H9 (cell line): ENCODE results near the gene DHX36. TPM values are rescaled to one million over a fixed set of nuclear protein-coding genes. Genes with fewer than 3 reads are reported as not detected.

Source experiments
- DNase-seq: peaks from one replicate; pipeline ENCODE4 v3.0.0-alpha.2; 2017
- H2AFZ ChIP-seq: one replicate; pipeline ENCODE4 v1.6.1; 2013; ENCODE audit warnings: mild to moderate bottlenecking, low read length, control low read depth, moderate library complexity
- H2AK5ac ChIP-seq: 2 replicates; pipeline ENCODE4 v1.6.1; 2013; ENCODE audit warnings: low read length, control low read depth, mixed read lengths; ENCODE audit not compliant: insufficient read length
- H2BK120ac ChIP-seq: one replicate; pipeline ENCODE4 v1.6.1; 2013; ENCODE audit warnings: low read depth, mild to moderate bottlenecking, low read length, control low read depth, inconsistent platforms; ENCODE audit not compliant: poor library complexity, severe bottlenecking
- H2BK12ac ChIP-seq: 2 replicates; pipeline ENCODE4 v1.6.1; 2013; ENCODE audit warnings: low read length, control low read depth, mixed read lengths, low read depth; ENCODE audit not compliant: insufficient read length
- H2BK15ac ChIP-seq: 2 replicates; pipeline ENCODE4 v1.6.1; 2013; ENCODE audit warnings: low read depth, low read length, control low read depth
- H2BK20ac ChIP-seq: one replicate; pipeline ENCODE4 v1.6.1; 2013; ENCODE audit warnings: low read depth, mild to moderate bottlenecking, low read length, control low read depth, inconsistent platforms; ENCODE audit not compliant: poor library complexity, severe bottlenecking
- H2BK5ac ChIP-seq: 2 replicates; pipeline ENCODE4 v1.6.1; 2013; ENCODE audit warnings: low read length, control low read depth, mixed read lengths; ENCODE audit not compliant: insufficient read length
- H3K14ac ChIP-seq: 2 replicates; pipeline ENCODE4 v1.6.1; 2013; ENCODE audit warnings: low read length, control low read depth; ENCODE audit not compliant: insufficient read depth
- H3K18ac ChIP-seq: 2 replicates; pipeline ENCODE4 v1.6.1; 2013; ENCODE audit warnings: low read depth, mild to moderate bottlenecking, mixed read lengths, low read length, control low read depth; ENCODE audit not compliant: insufficient read length
- H3K23ac ChIP-seq: 2 replicates; pipeline ENCODE4 v1.6.1; 2013; ENCODE audit warnings: low read length, control low read depth, mixed read lengths, low read depth; ENCODE audit not compliant: insufficient read length
- H3K23me2 ChIP-seq: 2 replicates; pipeline ENCODE4 v1.6.1; 2013; ENCODE audit warnings: low read depth, mild to moderate bottlenecking, mixed read lengths, low read length, control low read depth; ENCODE audit not compliant: insufficient read length, poor library complexity, severe bottlenecking
- H3K27ac ChIP-seq: 2 replicates; pipeline ENCODE4 v1.5.1; 2013; ENCODE audit warnings: low read length, control low read depth, mixed read lengths, low read depth; ENCODE audit not compliant: insufficient read length
- H3K27me3 ChIP-seq: 2 replicates; pipeline ENCODE4 v1.6.1; 2013; ENCODE audit warnings: low read length, control low read depth, inconsistent platforms; ENCODE audit not compliant: insufficient read depth
- H3K4ac ChIP-seq: 2 replicates; pipeline ENCODE4 v1.6.1; 2013; ENCODE audit warnings: low read depth, mild to moderate bottlenecking, control low read depth, inconsistent platforms, low read length, moderate library complexity
- H3K4me1 ChIP-seq: 2 replicates; pipeline ENCODE4 v1.6.1; 2013; ENCODE audit warnings: low read length, control low read depth, inconsistent platforms; ENCODE audit not compliant: insufficient read depth
- H3K4me2 ChIP-seq: 2 replicates; pipeline ENCODE4 v1.6.1; 2013; ENCODE audit warnings: low read length, control low read depth, mixed read lengths; ENCODE audit not compliant: insufficient read length, insufficient read depth
- H3K56ac ChIP-seq: 2 replicates; pipeline ENCODE4 v1.6.1; 2013; ENCODE audit warnings: low read depth, mild to moderate bottlenecking, mixed read lengths, low read length, control low read depth; ENCODE audit not compliant: insufficient read length
- H3K79me1 ChIP-seq: 2 replicates; pipeline ENCODE4 v1.6.1; 2013; ENCODE audit warnings: low read depth, mild to moderate bottlenecking, moderate library complexity, low read length, control low read depth, inconsistent platforms; ENCODE audit not compliant: insufficient read depth, poor library complexity, severe bottlenecking
- H3K79me2 ChIP-seq: 2 replicates; pipeline ENCODE4 v1.6.1; 2013; ENCODE audit warnings: low read length, control low read depth, inconsistent platforms; ENCODE audit not compliant: insufficient read depth
- H3K9ac ChIP-seq: 2 replicates; pipeline ENCODE4 v1.6.1; 2013; ENCODE audit warnings: low read length, control low read depth, mixed read lengths; ENCODE audit not compliant: insufficient read length; ENCODE audit errors: extremely low read depth
- H3K9me3 ChIP-seq: one replicate; pipeline ENCODE4 v1.6.1; 2013; ENCODE audit warnings: low read depth, low read length, inconsistent platforms; ENCODE audit not compliant: control insufficient read depth
- H3T11ph ChIP-seq: one replicate; pipeline ENCODE4 v1.6.1; 2013; ENCODE audit warnings: mild to moderate bottlenecking, low read length, control low read depth, inconsistent platforms
- H4K20me1 ChIP-seq: one replicate; pipeline ENCODE4 v1.6.1; 2013; ENCODE audit not compliant: control insufficient read depth, insufficient read length, insufficient read depth
- H4K5ac ChIP-seq: 2 replicates; pipeline ENCODE4 v1.6.1; 2013; ENCODE audit warnings: low read depth, mild to moderate bottlenecking, mixed read lengths, low read length, control low read depth; ENCODE audit not compliant: insufficient read length
- H4K8ac ChIP-seq: replicated peaks from 2 replicates; pipeline ENCODE4 v1.6.1; 2013; ENCODE audit warnings: low read length, control low read depth, mixed read lengths, low read depth; ENCODE audit not compliant: insufficient read length
- H4K91ac ChIP-seq: 2 replicates; pipeline ENCODE4 v1.6.1; 2013; ENCODE audit warnings: low read depth, mild to moderate bottlenecking, moderate library complexity, mixed read lengths, low read length, control low read depth; ENCODE audit not compliant: insufficient read length
- H3K27ac Mint-ChIP-seq, 3 experiments: 2 replicates in 2 of 3; 3 replicates in 1 of 3; pipeline ENCODE4 v1.8.0; 2020 to 2021; ENCODE audit warnings: mixed read lengths in 3 of 3, mild to moderate bottlenecking in 1 of 3, moderate library complexity in 1 of 3
- H3K27me3 Mint-ChIP-seq: 2 replicates; pipeline ENCODE4 v1.8.0; 2021; ENCODE audit warnings: low read depth, mild to moderate bottlenecking, moderate library complexity, mixed read lengths
- H3K36me3 Mint-ChIP-seq, 3 experiments: 2 replicates in 2 of 3; 3 replicates in 1 of 3; pipeline ENCODE4 v1.8.0; 2020 to 2021; ENCODE audit warnings: low read depth in 3 of 3, mixed read lengths in 3 of 3; ENCODE audit not compliant: insufficient read depth in 1 of 3
- H3K4me1 Mint-ChIP-seq, 2 experiments: 2 replicates each; pipeline ENCODE4 v1.8.0; 2020; ENCODE audit warnings: mixed read lengths in 2 of 2
- H3K4me3 Mint-ChIP-seq, 2 experiments: 2 replicates in 1 of 2; 3 replicates in 1 of 2; pipeline ENCODE4 v1.8.0; 2020 to 2021; ENCODE audit warnings: mild to moderate bottlenecking in 2 of 2, mixed read lengths in 2 of 2, moderate library complexity in 1 of 2
- H3K9me3 Mint-ChIP-seq, 2 experiments: 2 replicates in 1 of 2; 3 replicates in 1 of 2; pipeline ENCODE4 v1.8.0; 2020; ENCODE audit warnings: mild to moderate bottlenecking in 2 of 2, mixed read lengths in 2 of 2, moderate library complexity in 1 of 2
- WGBS: extraction: QIAGEN DNeasy Blood & Tissue Kit; methylation state at CpG from one replicate; pipeline ENCODE4 v1.1.7; 2013; ENCODE audit warnings: missing lambda C conversion rate, low lambda C conversion rate, mixed read lengths; ENCODE audit not compliant: insufficient read length; ENCODE audit errors: extremely low coverage; 5-methylcytosine and 5-hydroxymethylcytosine counted together
- total RNA-seq: library from RNA; stranded (reverse); gene quantifications from 2 replicates; pipeline ENCODE4 v1.2.1, GENCODE V29; 2021
- TF ChIP-seq, protein P1 (sequence below): fragments of 200-600 bp; sonication (generic); conservative IDR thresholded peaks from 3 replicates; pipeline ENCODE4 v1.8.0; 2021; ENCODE audit warnings: antibody characterized with exemption, mild to moderate bottlenecking

Gene DHX36
- total RNA-seq, 1 experiment from 2014 or later: 103 TPM

DNA sequence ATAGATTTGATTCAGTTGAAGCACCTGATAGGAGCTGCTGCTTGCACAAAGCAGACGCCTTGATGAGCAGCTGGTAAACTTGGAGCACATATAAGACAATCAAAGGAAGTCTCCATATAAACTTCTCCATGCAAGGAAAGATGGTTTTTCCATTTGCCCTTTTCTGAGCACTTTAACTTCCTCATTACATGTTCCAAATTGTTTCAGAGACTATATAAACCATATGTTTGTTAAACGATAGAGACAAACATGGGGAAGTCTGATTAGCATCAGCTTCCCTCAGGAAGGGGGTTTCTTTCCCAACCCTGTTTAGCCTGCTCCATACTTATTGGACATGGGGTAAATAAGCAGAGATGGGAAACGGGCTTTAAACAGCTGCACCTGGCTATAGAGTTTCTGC is 88.0 kb downstream of the DHX36 start:
- Histone ChIP-seq H3K18ac (no peak overlapping the region), H3K23ac (no peak overlapping the region), H3K4me2 (no peak overlapping the region), H3K79me1 (no peaks in the 10 kb centered on the region), H4K5ac (no peak overlapping the region), H3K4me1 (no peaks in the 10 kb centered on the region), H2BK120ac (no peak overlapping the region), H3K9ac (no peak overlapping the region), H3K27me3 (no peaks in the 10 kb centered on the region), H2BK15ac (no peak overlapping the region), H2BK12ac (no peak overlapping the region), H4K91ac (no peak overlapping the region), H3T11ph (no peak overlapping the region), H3K56ac (no peak overlapping the region), H3K23me2 (no peaks in the 10 kb centered on the region), H3K14ac (no peak overlapping the region), H3K79me2 (no peaks in the 10 kb centered on the region), H4K20me1 (no peaks in the 10 kb centered on the region), H4K8ac (no peak overlapping the region), H2BK5ac (no peak overlapping the region), H3K9me3 (no peaks in the 10 kb centered on the region), H2AFZ (no peak overlapping the region), H2BK20ac (no peak overlapping the region), H3K4ac (no peak overlapping the region), H2AK5ac (no peak overlapping the region), H3K27ac (no peak overlapping the region)
- no peaks in the 10 kb centered on the region; the same call in 1 of the 2 replicates for H3K27me3 Mint-ChIP-seq
- H3K36me3 Mint-ChIP-seq: peaks cover 4 to 10% (median 9%) of the 10 kb centered on the region in 3 experiments; a peak in 6 of 7 replicates
- no peak overlapping the region for H3K4me3 Mint-ChIP-seq
- H3K27ac Mint-ChIP-seq: no peak overlapping the region
- H3K9me3 Mint-ChIP-seq: no peaks in the 10 kb centered on the region
- DNase-seq: no peak
- peaks cover 0 to under 1% of the 10 kb centered on the region in 2 experiments; a peak in 3 of 4 replicates for H3K4me1 Mint-ChIP-seq
- TF ChIP-seq, protein P1, sequence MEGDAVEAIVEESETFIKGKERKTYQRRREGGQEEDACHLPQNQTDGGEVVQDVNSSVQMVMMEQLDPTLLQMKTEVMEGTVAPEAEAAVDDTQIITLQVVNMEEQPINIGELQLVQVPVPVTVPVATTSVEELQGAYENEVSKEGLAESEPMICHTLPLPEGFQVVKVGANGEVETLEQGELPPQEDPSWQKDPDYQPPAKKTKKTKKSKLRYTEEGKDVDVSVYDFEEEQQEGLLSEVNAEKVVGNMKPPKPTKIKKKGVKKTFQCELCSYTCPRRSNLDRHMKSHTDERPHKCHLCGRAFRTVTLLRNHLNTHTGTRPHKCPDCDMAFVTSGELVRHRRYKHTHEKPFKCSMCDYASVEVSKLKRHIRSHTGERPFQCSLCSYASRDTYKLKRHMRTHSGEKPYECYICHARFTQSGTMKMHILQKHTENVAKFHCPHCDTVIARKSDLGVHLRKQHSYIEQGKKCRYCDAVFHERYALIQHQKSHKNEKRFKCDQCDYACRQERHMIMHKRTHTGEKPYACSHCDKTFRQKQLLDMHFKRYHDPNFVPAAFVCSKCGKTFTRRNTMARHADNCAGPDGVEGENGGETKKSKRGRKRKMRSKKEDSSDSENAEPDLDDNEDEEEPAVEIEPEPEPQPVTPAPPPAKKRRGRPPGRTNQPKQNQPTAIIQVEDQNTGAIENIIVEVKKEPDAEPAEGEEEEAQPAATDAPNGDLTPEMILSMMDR: no peak
- no CpG with 5 or more reads among the region's 3 CpGs for WGBS
